ENCODE data around the gene NECAB3. TPM values are rescaled to one million over a fixed set of nuclear protein-coding genes. Genes with fewer than 3 reads are reported as not detected.

The NECAB3 gene
- total and polyA plus RNA-seq, 2 of the 4 experiments (the other 2 are of a cell fraction): 8.6 to 28.4 TPM

DNA sequence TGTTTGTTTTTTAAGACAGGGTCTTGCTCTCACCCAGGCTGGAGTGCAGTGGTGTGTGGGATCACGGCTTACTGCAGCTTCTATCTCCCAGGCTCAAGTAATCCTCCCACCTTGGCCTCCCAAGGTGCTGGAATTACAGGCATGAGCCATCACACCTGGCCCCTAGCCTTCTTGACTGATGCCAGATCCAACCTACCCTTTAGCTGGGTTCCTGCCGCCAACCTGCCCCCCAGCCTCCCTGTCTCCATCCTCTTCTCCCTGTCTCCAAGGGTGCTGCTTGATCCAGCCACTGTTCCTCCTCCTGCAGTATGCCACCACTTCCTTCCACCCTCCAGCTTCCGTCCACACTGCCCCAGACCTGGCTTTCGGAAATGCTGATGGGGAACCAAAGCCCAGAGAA lies 15.3 kb downstream of the NECAB3 start:
- H2AFZ ChIP-seq (replicated peaks; ENCODE audit: low read length, poor library complexity): no peak overlapping the region
- no peak overlapping the region for H3K27ac ChIP-seq (ENCODE audit: insufficient read depth, low read length)
- no peak for ATAC-seq (ENCODE audit: low read depth)
- no peak overlapping the region for H3K56ac ChIP-seq (ENCODE audit: extremely low read depth, insufficient read depth, low read length)
- no peak overlapping the region for H3K18ac ChIP-seq (ENCODE audit: low read depth, low read length)
- H3K4me2 ChIP-seq (ENCODE audit: low read depth, low read length): no peak overlapping the region
- H3K36me3 ChIP-seq (ENCODE audit: control insufficient read depth, insufficient read depth, low read length): peaks cover 19% of the 10 kb centered on the region; the same call in 1 of the 2 replicates
- H4K91ac ChIP-seq (ENCODE audit: insufficient read depth, low read depth, low read length): no peak overlapping the region
- no peak for DNase-seq
- H3K9ac ChIP-seq (ENCODE audit: low read depth, low read length): no peak overlapping the region
- ChIA-PET POLR2A (ENCODE audit: unreplicated experiment) (no interaction called here), CTCF (no interaction called here)
- H3K23ac ChIP-seq (ENCODE audit: low read depth, low read length): no peak overlapping the region
- in situ Hi-C loops (cut with MboI; ENCODE audit: low sequenced_read_pairs): no loop called here
- dilution Hi-C loops (cut with HindIII; ENCODE audit: low sequenced_read_pairs, unreplicated experiment): no loop called here
- no peak overlapping the region for H4K8ac ChIP-seq (ENCODE audit: low read depth in 2 of 2, low read length in 2 of 2)
- H3K4me3 ChIP-seq (ENCODE audit: insufficient read depth, low read depth, low read length): no peak overlapping the region
- H4K5ac ChIP-seq (ENCODE audit: low read depth, low read length): no peak overlapping the region
- no TSS peak for BruUV-seq (replicated peaks)
- no peak overlapping the region for H3K14ac ChIP-seq (replicated peaks; ENCODE audit: low read depth, low read length)
- H3K79me1 ChIP-seq (ENCODE audit: low read depth in 1 of 2, low read length in 2 of 2): peaks cover 7 to 17% of the 10 kb centered on the region in 2 experiments; a peak in 3 of 4 replicates
- 89% methylated on average over 3 of the region's 4 CpGs; no CpG with 5 or more reads in 1 of the 2 experiments for WGBS, 2 experiments (ENCODE audit: extremely low coverage in 2 of 2, insufficient read length in 1 of 2)
- H3K9me3 ChIP-seq (ENCODE audit: control insufficient read depth, insufficient read depth, low read length): no peaks in the 10 kb centered on the region
- H2BK20ac ChIP-seq (ENCODE audit: low read depth, low read length): no peak overlapping the region
- no peak overlapping the region for H2BK15ac ChIP-seq (ENCODE audit: low read depth, low read length)
- no peak overlapping the region for H3K4ac ChIP-seq (ENCODE audit: low read depth, low read length)
- intact Hi-C loops (cut with micrococcal nuclease): no loop called here
- no peaks in the 10 kb centered on the region for H4K20me1 ChIP-seq (ENCODE audit: insufficient read depth, low read length)
- H2BK120ac ChIP-seq (ENCODE audit: low read depth, low read length): no peak overlapping the region
- H3K9me1 ChIP-seq (ENCODE audit: insufficient read depth, low read length): peaks cover 10% of the 10 kb centered on the region
- no peaks in the 10 kb centered on the region for H3K27me3 ChIP-seq (ENCODE audit: control insufficient read depth, insufficient read depth, low read length)
- H3K4me1 ChIP-seq (ENCODE audit: control insufficient read depth, insufficient read depth, low read length): peaks cover 6% of the 10 kb centered on the region
- no peak overlapping the region for H2AK9ac ChIP-seq (replicated peaks; ENCODE audit: low read depth, low read length, poor library complexity)
- H2BK5ac ChIP-seq (ENCODE audit: low read depth, low read length, poor library complexity, severe bottlenecking): no peak overlapping the region
- H2AK5ac ChIP-seq (ENCODE audit: low read depth, low read length): no peak overlapping the region
- TF ChIP-seq, protein P1, sequence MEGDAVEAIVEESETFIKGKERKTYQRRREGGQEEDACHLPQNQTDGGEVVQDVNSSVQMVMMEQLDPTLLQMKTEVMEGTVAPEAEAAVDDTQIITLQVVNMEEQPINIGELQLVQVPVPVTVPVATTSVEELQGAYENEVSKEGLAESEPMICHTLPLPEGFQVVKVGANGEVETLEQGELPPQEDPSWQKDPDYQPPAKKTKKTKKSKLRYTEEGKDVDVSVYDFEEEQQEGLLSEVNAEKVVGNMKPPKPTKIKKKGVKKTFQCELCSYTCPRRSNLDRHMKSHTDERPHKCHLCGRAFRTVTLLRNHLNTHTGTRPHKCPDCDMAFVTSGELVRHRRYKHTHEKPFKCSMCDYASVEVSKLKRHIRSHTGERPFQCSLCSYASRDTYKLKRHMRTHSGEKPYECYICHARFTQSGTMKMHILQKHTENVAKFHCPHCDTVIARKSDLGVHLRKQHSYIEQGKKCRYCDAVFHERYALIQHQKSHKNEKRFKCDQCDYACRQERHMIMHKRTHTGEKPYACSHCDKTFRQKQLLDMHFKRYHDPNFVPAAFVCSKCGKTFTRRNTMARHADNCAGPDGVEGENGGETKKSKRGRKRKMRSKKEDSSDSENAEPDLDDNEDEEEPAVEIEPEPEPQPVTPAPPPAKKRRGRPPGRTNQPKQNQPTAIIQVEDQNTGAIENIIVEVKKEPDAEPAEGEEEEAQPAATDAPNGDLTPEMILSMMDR (conservative IDR thresholded peaks at IDR 0.05; ENCODE audit: low read depth, low read length): no peak
- no peak for TF ChIP-seq MXI1 (IDR thresholded peaks at IDR 0.05; ENCODE audit: borderline replicate concordance, low read depth, low read length)

Data from IMR-90 (cell line).